GM12873 (cell line): ENCODE results near the gene LSM8.

Experiments
- CTCF ChIP-seq: IDR thresholded peaks from 2 replicates; pipeline ENCODE4 v1.5.1; 2012; ENCODE audit warnings: low read depth, mild to moderate bottlenecking, moderate library complexity, low read length, control low read depth; ENCODE audit not compliant: insufficient read depth; ENCODE audit errors: missing control alignments

Gene LSM8

GRCh38 chr7:118152654-118153053 lies 31.3 kb upstream of the LSM8 start:
- TF ChIP-seq CTCF: no peak

- peak; percentile 58 for TF ChIP-seq CTCF
Measured at GRCh38 chr7:118153551-118154177, 30.3 kb upstream of the LSM8 start.

GRCh38 chr7:118158766-118159165 lies 25.2 kb upstream of the LSM8 start:
- no peak for TF ChIP-seq CTCF

- no peak for TF ChIP-seq CTCF
Measured at GRCh38 chr7:118169146-118169545, 14.8 kb upstream of the LSM8 start.

- no peak for TF ChIP-seq CTCF
Measured at GRCh38 chr7:118175740-118176139, 8.2 kb upstream of the LSM8 start.

GRCh38 chr7:118179191-118179590 lies 4.8 kb upstream of the LSM8 start:
- no peak for TF ChIP-seq CTCF

GRCh38 chr7:118182593-118183427 lies 1.2 kb upstream of the LSM8 start:
- TF ChIP-seq CTCF: no peak
